GM18909 (cell line): ENCODE measurements around the gene RHBDL3.

Experiments
- ATAC-seq: cut with Tn5 transposase; IDR thresholded peaks from one replicate; pipeline ENCODE4 v1.9.1; 2021; ENCODE audit warnings: mild to moderate bottlenecking; ENCODE audit not compliant: unreplicated experiment, poor library complexity

Gene RHBDL3

DNA sequence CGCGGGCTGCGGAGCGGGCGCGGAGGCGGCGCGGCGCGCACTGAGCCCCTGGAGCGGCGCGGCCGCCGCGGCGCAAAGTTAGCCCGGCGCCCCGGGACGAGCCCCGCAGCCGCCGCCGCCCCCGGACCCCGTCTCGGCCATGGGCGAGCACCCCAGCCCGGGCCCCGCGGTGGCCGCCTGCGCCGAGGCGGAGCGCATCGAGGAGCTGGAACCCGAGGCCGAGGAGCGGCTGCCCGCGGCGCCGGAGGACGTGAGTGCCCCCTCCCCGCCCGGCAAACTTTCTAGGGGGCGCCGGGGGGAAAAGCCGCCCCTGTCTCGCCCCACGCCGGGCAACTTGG is 388 bp downstream of the RHBDL3 start:
- ATAC-seq = no peak

- no peak for ATAC-seq
These were observed 1.0 kb downstream of the RHBDL3 start for GRCh38 chr17:32266389-32267301.

DNA sequence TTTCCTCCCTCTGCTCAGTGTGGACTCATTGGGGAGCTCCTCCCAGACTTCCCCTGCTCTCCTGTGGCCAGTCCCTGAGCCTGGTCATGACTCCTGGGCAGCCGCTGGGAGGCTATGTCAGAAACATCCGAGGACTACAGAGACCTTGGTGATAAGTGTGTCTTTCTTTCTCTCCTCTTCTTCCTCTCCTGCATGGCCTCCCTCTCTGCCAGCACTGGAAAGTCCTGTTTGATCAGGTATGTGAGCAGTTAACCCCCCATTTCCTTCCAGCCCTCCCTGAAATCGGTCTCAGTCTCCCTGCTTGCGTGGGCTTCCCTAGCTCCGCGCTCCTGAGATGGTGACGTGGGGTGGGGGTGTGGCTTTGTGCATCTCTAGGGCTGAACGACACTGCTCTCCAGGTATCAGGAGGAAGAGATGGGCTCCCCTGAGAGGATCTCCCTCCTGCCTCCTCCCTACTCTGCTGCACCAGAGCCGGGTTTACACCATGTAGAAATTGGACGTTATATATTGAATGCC is 2.1 kb downstream of the RHBDL3 start:
- no peak for ATAC-seq

- no peak for ATAC-seq
These were observed 3.2 kb downstream of the RHBDL3 start for GRCh38 chr17:32268734-32269288.

- no peak for ATAC-seq
These were observed 3.7 kb downstream of the RHBDL3 start for GRCh38 chr17:32269377-32269776.

GRCh38 chr17:32271844-32272243 is 6.2 kb downstream of the RHBDL3 start:
- no peak for ATAC-seq

DNA sequence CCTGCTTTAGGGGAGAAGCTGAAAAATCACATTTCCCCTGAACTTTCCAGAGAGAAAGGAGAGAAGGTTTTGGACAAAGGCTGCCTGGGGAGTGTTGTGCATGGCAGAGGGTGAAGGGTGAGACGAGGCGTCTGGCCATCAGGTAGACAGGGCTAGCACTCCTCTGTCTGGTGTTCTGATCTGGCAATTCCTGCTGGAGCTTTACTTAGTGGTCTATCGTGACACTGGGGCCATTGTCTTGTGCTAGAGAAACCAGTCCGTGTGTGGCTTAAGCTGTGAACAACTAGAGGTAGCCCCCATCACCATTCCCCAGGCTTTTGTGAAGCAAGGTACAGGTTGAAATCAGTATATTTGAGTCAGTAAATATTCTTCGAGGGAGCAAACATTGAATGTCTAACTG is 8.5 kb downstream of the RHBDL3 start:
- ATAC-seq = no peak

DNA sequence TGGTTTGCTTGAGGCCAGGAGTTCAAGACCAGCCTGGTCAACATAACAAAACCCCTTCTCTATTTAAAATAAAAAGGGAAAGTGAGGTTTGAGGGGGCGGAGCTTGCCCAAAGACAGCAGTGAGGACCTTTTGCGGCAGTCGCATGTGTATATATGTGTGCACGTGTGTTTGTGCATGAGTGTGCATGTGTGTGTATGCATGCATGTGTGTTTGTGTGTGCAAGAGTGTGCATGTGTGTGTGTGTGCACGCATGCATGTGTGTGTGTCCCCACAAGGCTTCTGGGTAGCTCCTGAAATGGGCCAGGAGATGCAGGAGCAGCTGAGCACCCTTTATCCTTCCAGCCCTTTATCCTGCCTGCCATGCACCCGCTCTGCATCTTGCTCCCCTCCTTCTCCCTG is 9.0 kb downstream of the RHBDL3 start:
- no peak for ATAC-seq

GRCh38 chr17:32275060-32276042 is 9.7 kb downstream of the RHBDL3 start:
- no peak for ATAC-seq

GRCh38 chr17:32276171-32276601 is 10.6 kb downstream of the RHBDL3 start:
- ATAC-seq = no peak

- no peak for ATAC-seq
These were observed 11.7 kb downstream of the RHBDL3 start for GRCh38 chr17:32277284-32277683.

DNA sequence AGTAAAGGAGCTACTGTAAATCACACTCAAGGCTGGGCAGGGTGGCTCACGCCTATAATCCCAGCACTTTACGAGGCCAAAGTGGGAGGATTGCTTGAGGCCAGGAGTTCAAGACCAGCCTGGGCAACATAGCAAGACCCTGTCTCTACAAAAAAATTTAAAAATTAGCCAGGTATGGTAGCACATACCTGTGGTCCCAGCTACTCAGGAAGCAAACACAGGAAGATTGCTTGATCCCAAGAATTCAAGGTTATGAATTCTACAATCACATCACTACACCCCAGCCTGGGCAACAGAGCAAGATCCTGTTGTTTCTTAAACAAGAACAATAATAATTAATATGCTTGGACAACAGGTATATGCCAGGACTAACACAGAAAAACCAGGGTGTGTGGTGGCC is 13.2 kb downstream of the RHBDL3 start:
- no peak for ATAC-seq

DNA sequence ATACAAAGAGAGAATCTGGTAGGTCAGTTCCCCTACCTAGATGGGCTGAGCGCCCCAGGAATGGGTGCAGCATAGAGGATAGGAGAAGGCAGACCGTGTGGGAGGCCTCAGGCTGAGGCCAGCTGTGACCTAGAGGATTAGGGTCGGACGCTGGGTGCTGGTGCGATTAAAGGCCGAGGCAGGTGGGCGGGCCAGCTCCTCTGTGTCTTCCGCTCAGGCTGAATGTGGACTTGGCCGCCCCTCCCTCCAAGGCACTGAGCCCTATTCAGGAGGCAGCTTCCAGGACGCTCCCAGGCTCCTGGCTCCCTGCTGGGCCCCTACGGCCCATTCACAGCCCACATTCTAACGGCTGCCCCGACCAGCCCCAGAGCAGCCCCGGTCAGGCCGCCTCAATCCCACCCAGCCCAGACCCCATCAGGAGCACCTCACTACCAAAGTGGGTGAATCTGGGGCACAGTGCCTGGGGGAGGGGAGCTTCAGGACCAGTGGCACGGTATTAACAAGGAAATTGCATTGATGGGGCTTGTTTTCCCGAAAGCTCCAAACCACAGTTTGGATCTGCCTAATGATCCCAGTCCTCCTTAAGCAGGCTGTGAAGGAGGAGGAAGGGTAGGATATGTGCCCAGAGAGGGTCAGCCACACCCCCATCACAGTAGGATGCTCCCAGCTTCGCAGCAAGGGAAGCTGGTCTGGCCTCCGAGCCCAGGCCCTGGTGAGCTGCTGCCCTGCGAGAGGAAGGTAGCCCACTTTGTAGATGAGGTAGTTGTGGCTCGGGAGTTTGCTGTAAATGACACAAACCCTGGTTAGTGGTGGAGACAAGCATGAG is 14.5 kb downstream of the RHBDL3 start:
- ATAC-seq = no peak

DNA sequence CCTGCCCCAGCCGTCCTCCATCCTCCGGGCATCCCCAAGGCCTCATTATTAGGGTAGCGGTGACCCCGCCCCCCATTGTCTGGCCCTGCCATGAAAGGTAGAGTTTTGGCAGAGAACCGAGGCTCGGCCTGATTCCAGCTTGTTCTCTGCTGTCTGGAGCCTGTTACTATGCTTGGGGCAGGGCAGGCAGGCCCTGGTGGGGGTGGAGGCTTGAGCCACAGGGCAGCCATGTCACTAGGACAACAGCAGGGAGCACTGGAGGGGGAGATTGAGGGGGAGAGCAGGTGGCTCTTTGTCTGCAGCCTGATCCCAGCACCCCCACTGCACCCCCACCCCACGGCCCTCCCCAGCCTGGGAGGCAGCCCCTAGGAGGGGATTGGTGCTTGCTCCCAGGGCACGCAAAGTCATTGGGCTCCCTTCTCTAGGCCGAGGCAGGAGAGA is 15.4 kb downstream of the RHBDL3 start:
- ATAC-seq = no peak

GRCh38 chr17:32283745-32284201 is 18.1 kb downstream of the RHBDL3 start:
- ATAC-seq = no peak

DNA sequence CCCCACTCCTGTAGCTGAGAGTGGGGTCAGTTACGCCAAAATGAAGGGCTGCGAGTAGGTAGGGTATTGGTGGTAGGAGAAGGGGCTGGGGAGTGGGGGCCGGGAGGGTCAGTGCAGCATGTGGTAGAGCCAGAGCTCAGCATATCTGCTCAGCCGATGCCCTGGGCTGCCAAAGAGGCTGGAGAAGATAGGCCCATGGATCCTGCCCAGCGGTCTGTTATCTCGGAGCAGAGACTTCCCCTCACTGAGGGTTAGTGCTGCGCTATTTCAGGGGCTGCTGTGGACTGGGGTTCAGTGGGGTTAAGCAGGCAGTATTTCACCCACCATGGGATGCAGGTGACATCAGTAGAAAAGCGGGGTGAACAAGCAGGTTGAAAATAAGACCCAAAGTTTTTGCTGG is 19.7 kb downstream of the RHBDL3 start:
- no peak for ATAC-seq

GRCh38 chr17:32285746-32286517 is 20.3 kb downstream of the RHBDL3 start:
- no peak for ATAC-seq

DNA sequence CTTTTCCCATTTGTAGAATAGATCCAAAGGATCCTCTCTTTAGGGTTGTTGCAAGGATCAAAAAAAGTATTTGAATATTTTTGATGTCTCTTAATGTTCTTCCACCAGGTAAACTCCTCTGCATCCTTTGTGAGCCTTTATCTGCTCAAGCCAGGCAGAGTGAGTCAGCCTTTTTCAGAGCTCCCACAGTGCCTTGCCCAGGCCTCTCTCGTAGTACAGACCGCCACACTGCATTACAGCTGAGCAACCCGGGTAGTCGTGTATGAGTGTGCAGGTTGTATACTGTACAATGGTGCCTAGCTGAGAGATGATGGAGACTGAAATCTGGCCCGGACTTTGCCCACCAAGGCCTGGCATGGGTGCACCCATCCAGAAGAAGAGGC is 20.9 kb downstream of the RHBDL3 start:
- ATAC-seq = no peak
